ENCODE data around the gene GPR119.

GRCh38 chrX:130378024-130378669, 7.3 kb downstream of the GPR119 start:
- TF ChIP-seq EZH2 (IDR thresholded peaks at IDR 0.05; ENCODE audit: insufficient read depth, poor library complexity, severe bottlenecking): no peak
- TF ChIP-seq EZH2phosphoT487 (IDR thresholded peaks at IDR 0.05; ENCODE audit: insufficient read depth, low read depth): no peak

Data from GM23248 (cell line).